Right atrium auricular region (tissue), 2 donors: ENCODE results near the gene BIRC7. TPM values are rescaled to one million over a fixed set of nuclear protein-coding genes. Genes with fewer than 3 reads are reported as not detected.

Source experiments
- DNase-seq: peaks from one replicate; pipeline ENCODE4 v3.0.0-alpha.2; 2019; ENCODE audit warnings: low spot score
- H3K27ac ChIP-seq, 2 donors: fragments of 200-600 bp; sonication (generic); 1 replicate in 1 of 2; 2 replicates in 1 of 2; pipeline ENCODE4 v1.5.1; 2016 to 2019
- H3K27me3 ChIP-seq, 2 donors: fragments of 200-600 bp; sonication (generic); one replicate each; pipeline versions ENCODE4 v1.5.1 to v1.6.0; 2017 to 2019
- H3K36me3 ChIP-seq: fragments of 200-600 bp; sonication (generic); one replicate; pipeline ENCODE4 v1.5.1; 2016
- H3K4me1 ChIP-seq, 2 donors: fragments of 200-600 bp; sonication (generic); one replicate each; pipeline versions ENCODE4 v1.5.1 to v1.6.0; 2017 to 2019
- H3K4me3 ChIP-seq, 2 donors: fragments of 200-600 bp; sonication (generic); 1 replicate in 1 of 2; 2 replicates in 1 of 2; pipeline ENCODE4 v1.5.1; 2017 to 2019; ENCODE audit warnings: mild to moderate bottlenecking in 1 of 2, moderate library complexity in 1 of 2
- H3K9me3 ChIP-seq, 2 donors: fragments of 200-600 bp; sonication (generic); one replicate each; pipeline ENCODE4 v1.5.1; 2019
- CTCF ChIP-seq, 2 donors: fragments of 200-600 bp; sonication (generic); IDR thresholded peaks; one replicate each; pipeline ENCODE4 v1.5.1; 2019; ENCODE audit warnings: antibody characterized with exemption in 2 of 2
- microRNA counts, 2 donors: library from miRNA; unstranded; fragments of <30 nt; microRNA quantifications; one replicate each; lab custom pipeline; 2016 to 2017
- microRNA-seq, 2 donors: library from miRNA; unstranded; fragments of <30 nt; microRNA quantifications; one replicate each; pipeline ENCODE4, GENCODE V29; 2016 to 2017; ENCODE audit warnings: borderline number of aligned reads in 2 of 2, borderline replicate concordance in 1 of 2
- total RNA-seq, 2 donors: library from RNA; depleted of rRNA; stranded (reverse); fragments of >200 nt; gene quantifications; one replicate each; pipeline ENCODE4 v1.1.0, GENCODE V29; 2016

The BIRC7 gene
- total RNA-seq, 2 donors from 2014 or later: not detected

- no peak overlapping the region for H3K27ac ChIP-seq
- TF ChIP-seq CTCF (IDR thresholded peaks at IDR 0.05): no peak
- H3K9me3 ChIP-seq: no peaks in the 10 kb centered on the region
- no peaks in the 10 kb centered on the region for H3K27me3 ChIP-seq
- no peak for DNase-seq
- peaks cover 0 to 13% of the 10 kb centered on the region in 2 donors for H3K4me1 ChIP-seq
- peaks cover 53% of the 10 kb centered on the region for H3K36me3 ChIP-seq
- H3K4me3 ChIP-seq: no peak overlapping the region
Measured at GRCh38 chr20:63286781-63287696, 51.3 kb downstream of the BIRC7 start.

GRCh38 chr20:63287697-63288580, 52.2 kb downstream of the BIRC7 start:
- Histone ChIP-seq H3K27ac (no peak overlapping the region), H3K9me3 (no peaks in the 10 kb centered on the region), H3K4me1 (peaks cover 0 to 13% of the 10 kb centered on the region in 2 donors), H3K27me3 (no peaks in the 10 kb centered on the region), H3K36me3 (peaks cover 45% of the 10 kb centered on the region), H3K4me3 (no peak overlapping the region)
- no peak for TF ChIP-seq CTCF (IDR thresholded peaks at IDR 0.05)
- no peak for DNase-seq

GRCh38 chr20:63288581-63289251, 53.0 kb downstream of the BIRC7 start:
- H3K27me3 ChIP-seq: no peaks in the 10 kb centered on the region
- no peak overlapping the region for H3K27ac ChIP-seq
- no peak for DNase-seq
- H3K4me1 ChIP-seq: peaks cover 0 to 13% of the 10 kb centered on the region in 2 donors
- no peaks in the 10 kb centered on the region for H3K9me3 ChIP-seq
- TF ChIP-seq CTCF (IDR thresholded peaks at IDR 0.05): no peak
- H3K36me3 ChIP-seq: peaks cover 37% of the 10 kb centered on the region
- H3K4me3 ChIP-seq: no peak overlapping the region

- Histone ChIP-seq H3K4me1 (peaks cover 0 to 13% of the 10 kb centered on the region in 2 donors), H3K36me3 (peaks cover 36% of the 10 kb centered on the region), H3K9me3 (no peaks in the 10 kb centered on the region), H3K4me3 (no peak overlapping the region), H3K27ac (no peak overlapping the region), H3K27me3 (peaks cover 0 to under 1% of the 10 kb centered on the region in 2 donors)
- no peak for DNase-seq
- no peak for TF ChIP-seq CTCF (IDR thresholded peaks at IDR 0.05)
Measured at GRCh38 chr20:63289311-63290135, 53.8 kb downstream of the BIRC7 start.

MicroRNAs encoded within 50 kb of the gene (microRNA counts, 767-probe panel; counts per million panel counts)
- 0 to 31.0 counts per million in 2 donors for microRNA hsa-miR-3196 (lab: Ali Mortazavi, UCI)

Small RNA genes within 50 kb of the gene (microRNA-seq; reads per million reads assigned to microRNA genes)
- gene MIR3196: 0 reads per million in 2 donors
- gene MIR4326: 0.71 reads per million in 2 donors

Other genes with a start within 250 kb of the BIRC7 start
- gene BHLHE23, start 228.9 kb upstream of the BIRC7 start, total RNA-seq: not detected
- 10 to 100 TPM; 15.7 to 26.1 TPM for gene YTHDF1, start 19.8 kb upstream of the BIRC7 start, total RNA-seq
- gene NKAIN4, start 18.6 kb downstream of the BIRC7 start, total RNA-seq: not detected
- gene ARFGAP1, start 36.9 kb downstream of the BIRC7 start, total RNA-seq: 10 to 100 TPM; 19.1 to 20.7 TPM
- gene COL20A1, start 57.3 kb downstream of the BIRC7 start, total RNA-seq: not detected
- gene CHRNA4, start 125.4 kb downstream of the BIRC7 start, total RNA-seq: not detected
- not detected for gene KCNQ2, start 236.8 kb downstream of the BIRC7 start, total RNA-seq